MCF 10A (cell line): ENCODE results near the gene ARHGAP12. TPM values are rescaled to one million over a fixed set of nuclear protein-coding genes. Genes with fewer than 3 reads are reported as not detected.

Experiments
- BruUV-seq: library from RNA; stranded (reverse); fragments of 400-500 nt; replicated peaks from 2 replicates; lab custom pipeline; 2021; lab: Mats Ljungman, UMichigan
- CTCF ChIA-PET: fragments of 300-600 bp; sonication (Branson Sonifier 250); formaldehyde crosslinking; extraction: SDS; loops from one replicate; lab custom pipeline; 2021; ENCODE audit warnings: antibody characterized with exemption, inconsistent platforms; lab: Yijun Ruan, JAX
- POLR2A ChIA-PET: fragments of 300-600, 350-650 bp; sonication (Branson Sonifier 250); formaldehyde crosslinking; extraction: SDS; loops from one replicate; lab custom pipeline; 2020; ENCODE audit warnings: antibody characterized with exemption, inconsistent platforms; lab: Yijun Ruan, JAX
- DNase-seq: peaks from one replicate; pipeline ENCODE4 v3.0.0-alpha.2; 2018; ENCODE audit not compliant: unreplicated experiment
- H3K27ac Mint-ChIP-seq: one replicate; pipeline ENCODE4 v1.8.0; 2022; ENCODE audit warnings: mild to moderate bottlenecking, low read depth, mixed read lengths; ENCODE audit not compliant: unreplicated experiment
- H3K27me3 Mint-ChIP-seq: one replicate; pipeline ENCODE4 v1.8.0; 2022; ENCODE audit warnings: mixed read lengths; ENCODE audit not compliant: insufficient read depth, unreplicated experiment
- H3K36me3 Mint-ChIP-seq: one replicate; pipeline ENCODE4 v1.8.0; 2022; ENCODE audit warnings: mild to moderate bottlenecking, moderate library complexity, mixed read lengths; ENCODE audit not compliant: insufficient read depth, unreplicated experiment
- H3K4me1 Mint-ChIP-seq: one replicate; pipeline ENCODE4 v1.8.0; 2022; ENCODE audit warnings: mixed read lengths; ENCODE audit not compliant: insufficient read depth, unreplicated experiment
- H3K4me3 Mint-ChIP-seq: one replicate; pipeline ENCODE4 v1.8.0; 2022; ENCODE audit warnings: mild to moderate bottlenecking, moderate library complexity, mixed read lengths; ENCODE audit not compliant: unreplicated experiment
- H3K9me3 Mint-ChIP-seq: one replicate; pipeline ENCODE4 v1.8.0; 2022; ENCODE audit warnings: mixed read lengths; ENCODE audit not compliant: unreplicated experiment
- intact Hi-C: fragments of 100-400 bp; cut with micrococcal nuclease; formaldehyde crosslinking; loops from 2 replicates; pipeline ENCODE4 v1.14.1; 2022
- total RNA-seq: library from RNA; stranded (reverse); gene quantifications from 2 replicates; pipeline ENCODE4 v1.2.3, GENCODE V29; 2022
- TF ChIP-seq, protein P1 (sequence below): fragments of 200-600 bp; IDR thresholded peaks from one replicate; pipeline ENCODE4 v1.8.0; 2022; ENCODE audit warnings: antibody characterized with exemption, mild to moderate bottlenecking; ENCODE audit not compliant: unreplicated experiment

The ARHGAP12 gene
- total RNA-seq, 1 experiment from 2014 or later, result 26.0 TPM

DNA sequence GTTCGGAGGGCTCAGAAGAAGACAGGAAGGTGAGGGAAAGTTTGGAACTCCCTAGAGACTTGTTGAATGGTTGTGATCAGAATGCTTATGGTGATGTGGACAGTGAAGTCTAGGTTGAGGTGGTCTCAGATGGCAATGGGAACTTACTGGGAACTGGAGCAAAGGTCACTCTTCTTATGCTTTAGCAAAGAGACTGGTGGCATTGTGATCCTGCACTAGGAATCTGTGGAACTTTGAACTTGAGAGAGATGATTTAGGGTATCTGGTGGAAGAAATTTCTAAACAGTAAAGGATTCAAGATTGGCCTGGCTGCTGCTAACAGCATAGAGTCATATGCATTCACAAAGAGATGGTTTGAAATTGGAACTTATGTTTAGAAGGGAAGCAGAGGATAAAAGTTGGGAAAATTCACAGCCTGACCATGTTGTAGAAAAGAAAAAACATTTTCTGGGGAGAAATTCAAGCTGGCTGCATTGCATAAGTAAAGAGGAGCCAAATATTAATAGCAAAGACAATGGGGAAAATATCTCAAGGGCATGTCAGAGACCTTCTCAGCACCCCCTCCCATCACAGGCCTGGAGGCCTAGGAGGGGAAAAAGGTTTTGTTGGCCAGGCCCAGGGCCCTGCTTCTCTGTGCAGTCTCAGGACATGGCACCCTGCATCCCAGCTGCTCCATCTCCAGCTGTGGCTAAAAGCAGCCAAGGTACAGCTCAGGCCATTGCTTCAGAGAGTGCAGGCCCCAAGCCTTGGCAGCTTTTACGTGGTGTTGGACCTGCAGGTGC is 26.0 kb upstream of the ARHGAP12 start:
- no peaks in the 10 kb centered on the region for H3K27me3 Mint-ChIP-seq
- no peak for DNase-seq
- no peak overlapping the region for H3K27ac Mint-ChIP-seq
- H3K9me3 Mint-ChIP-seq, result peaks cover 16% of the 10 kb centered on the region
- no peaks in the 10 kb centered on the region for H3K36me3 Mint-ChIP-seq
- H3K4me3 Mint-ChIP-seq, result no peak overlapping the region
- BruUV-seq, result no TSS peak
- intact Hi-C loops, result no loop called here
- H3K4me1 Mint-ChIP-seq, result peaks cover 17% of the 10 kb centered on the region
- CTCF ChIA-PET, result interaction anchor here (0.6 kb wide), 1 partner anchor 12 kb away, joined by 3 read pairs; no protein-coding TSS in a partner anchor
- POLR2A ChIA-PET, result no interaction called here
- TF ChIP-seq, protein P1, sequence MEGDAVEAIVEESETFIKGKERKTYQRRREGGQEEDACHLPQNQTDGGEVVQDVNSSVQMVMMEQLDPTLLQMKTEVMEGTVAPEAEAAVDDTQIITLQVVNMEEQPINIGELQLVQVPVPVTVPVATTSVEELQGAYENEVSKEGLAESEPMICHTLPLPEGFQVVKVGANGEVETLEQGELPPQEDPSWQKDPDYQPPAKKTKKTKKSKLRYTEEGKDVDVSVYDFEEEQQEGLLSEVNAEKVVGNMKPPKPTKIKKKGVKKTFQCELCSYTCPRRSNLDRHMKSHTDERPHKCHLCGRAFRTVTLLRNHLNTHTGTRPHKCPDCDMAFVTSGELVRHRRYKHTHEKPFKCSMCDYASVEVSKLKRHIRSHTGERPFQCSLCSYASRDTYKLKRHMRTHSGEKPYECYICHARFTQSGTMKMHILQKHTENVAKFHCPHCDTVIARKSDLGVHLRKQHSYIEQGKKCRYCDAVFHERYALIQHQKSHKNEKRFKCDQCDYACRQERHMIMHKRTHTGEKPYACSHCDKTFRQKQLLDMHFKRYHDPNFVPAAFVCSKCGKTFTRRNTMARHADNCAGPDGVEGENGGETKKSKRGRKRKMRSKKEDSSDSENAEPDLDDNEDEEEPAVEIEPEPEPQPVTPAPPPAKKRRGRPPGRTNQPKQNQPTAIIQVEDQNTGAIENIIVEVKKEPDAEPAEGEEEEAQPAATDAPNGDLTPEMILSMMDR, result no peak

- ChIA-PET POLR2A (interaction anchor here (0.6 to 1.4 kb wide), 2 partner anchors 8 to 16 kb away, joined by 3 read pairs; no protein-coding TSS in a partner anchor), CTCF (no interaction called here)
- intact Hi-C loops, result no loop called here
- Mint-ChIP-seq H3K36me3 (no peaks in the 10 kb centered on the region), H3K27ac (no peak overlapping the region), H3K4me3 (no peak overlapping the region), H3K9me3 (peaks cover 16% of the 10 kb centered on the region), H3K27me3 (no peaks in the 10 kb centered on the region), H3K4me1 (peaks cover 9% of the 10 kb centered on the region)
- no TSS peak for BruUV-seq
- DNase-seq, result no peak
- TF ChIP-seq, protein P1, result no peak
Observed at GRCh38 chr10:31953480-31953879, 24.8 kb upstream of the ARHGAP12 start.

- Mint-ChIP-seq H3K36me3 (no peaks in the 10 kb centered on the region), H3K4me3 (no peak overlapping the region), H3K9me3 (peaks cover 16% of the 10 kb centered on the region), H3K27me3 (no peaks in the 10 kb centered on the region), H3K4me1 (peaks cover 9% of the 10 kb centered on the region), H3K27ac (no peak overlapping the region)
- CTCF ChIA-PET, result no interaction called here
- TF ChIP-seq, protein P1, result no peak
- no peak for DNase-seq
- no TSS peak for BruUV-seq
- intact Hi-C loops, result no loop called here
- POLR2A ChIA-PET, result interaction anchor here (0.6 to 1.4 kb wide), 3 partner anchors 9 to 16 kb away, joined by 3 read pairs; no protein-coding TSS in a partner anchor
Observed at GRCh38 chr10:31953080-31953479, 24.4 kb upstream of the ARHGAP12 start.

GRCh38 chr10:31952066-31952465 is 23.4 kb upstream of the ARHGAP12 start:
- Mint-ChIP-seq H3K27ac (no peak overlapping the region), H3K36me3 (no peaks in the 10 kb centered on the region), H3K27me3 (no peaks in the 10 kb centered on the region), H3K4me3 (no peak overlapping the region), H3K9me3 (peaks cover 16% of the 10 kb centered on the region), H3K4me1 (peaks cover 18% of the 10 kb centered on the region)
- CTCF ChIA-PET, result no interaction called here
- intact Hi-C loops, result no loop called here
- TF ChIP-seq, protein P1, result no peak
- peak; percentile 33 for DNase-seq
- no TSS peak for BruUV-seq
- POLR2A ChIA-PET, result interaction anchor here (0.6 to 1.4 kb wide), 2 partner anchors 10 to 75 kb away, joined by 3 to 4 read pairs; no protein-coding TSS in a partner anchor
